ENCODE measurements around the gene MYO9B.
A peak's percentile ranks its signal among the peaks of the same experiment; 100 is the strongest.
"Not testable (repeated sequence)": the region's sequence is repeated elsewhere in the genome, so short reads cannot be mapped to it uniquely, and the experiment has no call there.

The MYO9B gene

GRCh38 chr19:17156947-17157302, 81.3 kb downstream of the MYO9B start:
- TF ChIP-seq CTCF (IDR thresholded peaks at IDR 0.05; ENCODE audit: low read depth, low read length, missing control alignments) = no peak
- no peak for DNase-seq (ENCODE audit: extremely low read depth, low read depth)

GRCh38 chr19:17158584-17158983, 83.0 kb downstream of the MYO9B start:
- no peak for DNase-seq (ENCODE audit: extremely low read depth, low read depth)
- TF ChIP-seq CTCF (IDR thresholded peaks at IDR 0.05; ENCODE audit: low read depth, low read length, missing control alignments) = no peak
- no peak overlapping the region for H3K4me3 ChIP-seq (replicated peaks; ENCODE audit: low read depth, low read length)

More at GRCh38 chr19:17156947-17157302, 81.3 kb downstream of the MYO9B start:
- no peak overlapping the region for H3K4me3 ChIP-seq (replicated peaks; ENCODE audit: low read depth, low read length)

- DNase-seq (ENCODE audit: extremely low read depth, low read depth) = peak; percentile 30
- H3K4me3 ChIP-seq (replicated peaks; ENCODE audit: low read depth, low read length) = no peak overlapping the region
- TF ChIP-seq CTCF (IDR thresholded peaks at IDR 0.05; ENCODE audit: low read depth, low read length, missing control alignments) = no peak
Measured at GRCh38 chr19:17159466-17160393, 84.2 kb downstream of the MYO9B start.

- H3K4me3 ChIP-seq (replicated peaks; ENCODE audit: low read depth, low read length) = no peak overlapping the region
- no peak for TF ChIP-seq CTCF (IDR thresholded peaks at IDR 0.05; ENCODE audit: low read depth, low read length, missing control alignments)
- no peak for DNase-seq (ENCODE audit: extremely low read depth, low read depth)
Measured at GRCh38 chr19:17160908-17161307, 85.3 kb downstream of the MYO9B start.

GRCh38 chr19:17162131-17162530, 86.6 kb downstream of the MYO9B start:
- H3K4me3 ChIP-seq (replicated peaks; ENCODE audit: low read depth, low read length); DNase-seq (ENCODE audit: extremely low read depth, low read depth): not testable (repeated sequence)

- H3K4me3 ChIP-seq (replicated peaks; ENCODE audit: low read depth, low read length) = no peak overlapping the region
- TF ChIP-seq CTCF (IDR thresholded peaks at IDR 0.05; ENCODE audit: low read depth, low read length, missing control alignments) = no peak
- no peak for DNase-seq (ENCODE audit: extremely low read depth, low read depth)
Measured at GRCh38 chr19:17162580-17162979, 87.0 kb downstream of the MYO9B start.

- DNase-seq (ENCODE audit: extremely low read depth, low read depth) = no peak
- no peak for TF ChIP-seq CTCF (IDR thresholded peaks at IDR 0.05; ENCODE audit: low read depth, low read length, missing control alignments)
- no peak overlapping the region for H3K4me3 ChIP-seq (replicated peaks; ENCODE audit: low read depth, low read length)
Measured at GRCh38 chr19:17163652-17164051, 88.1 kb downstream of the MYO9B start.
